Gastrocnemius medialis (tissue), 4 donors: Measurements from ENCODE around the gene FASTK.

Experiments
- CTCF ChIP-seq, 5 experiments: fragments of 450-650 bp in 3 of 5; fragments of 200-600 bp in 2 of 5; sonication (generic) in 2 of 5; IDR thresholded peaks in 4 of 5; conservative IDR thresholded peaks in 1 of 5; 1 replicate in 4 of 5; 2 replicates in 1 of 5; pipeline ENCODE4 v1.5.1; 2016 to 2019; ENCODE audit warnings: antibody characterized with exemption in 5 of 5, mild to moderate bottlenecking in 3 of 5, moderate library complexity in 3 of 5
- POLR2A ChIP-seq, 2 donors: fragments of 450-650 bp; IDR thresholded peaks; one replicate each; pipeline ENCODE4 v1.6.1; 2017; ENCODE audit warnings: antibody characterized with exemption in 2 of 2, mild to moderate bottlenecking in 2 of 2, moderate library complexity in 2 of 2

- TF ChIP-seq CTCF (IDR thresholded peaks at IDR 0.05 in 4 of 5, conservative IDR thresholded peaks at IDR 0.05 in 1 of 5) (no peak), POLR2A (IDR thresholded peaks at IDR 0.05) (no peak)
Measured at GRCh38 chr7:151028948-151029501, 51.6 kb downstream of the FASTK start.
